GM12892 (cell line): ENCODE data around the gene PLPP7.

ENCODE experiments used
- POLR2AphosphoS5 ChIP-seq: IDR thresholded peaks from 2 replicates; pipeline ENCODE4 v1.6.1; 2011; ENCODE audit warnings: low read depth, low read length, control low read depth
- TAF1 ChIP-seq: IDR thresholded peaks from 2 replicates; pipeline ENCODE4 v1.6.1; 2011; ENCODE audit warnings: low read depth, mild to moderate bottlenecking, control low read depth, low read length, borderline replicate concordance

GRCh38 chr9:131262327-131263032 is 27.0 kb upstream of the PLPP7 start:
- TF ChIP-seq POLR2AphosphoS5 (no peak), TAF1 (no peak)
